Measurements from ENCODE around the gene CDH13.

Gene CDH13

GRCh38 chr16:82629441-82630027, 2.8 kb downstream of the CDH13 start:
- no peak for DNase-seq

DNA sequence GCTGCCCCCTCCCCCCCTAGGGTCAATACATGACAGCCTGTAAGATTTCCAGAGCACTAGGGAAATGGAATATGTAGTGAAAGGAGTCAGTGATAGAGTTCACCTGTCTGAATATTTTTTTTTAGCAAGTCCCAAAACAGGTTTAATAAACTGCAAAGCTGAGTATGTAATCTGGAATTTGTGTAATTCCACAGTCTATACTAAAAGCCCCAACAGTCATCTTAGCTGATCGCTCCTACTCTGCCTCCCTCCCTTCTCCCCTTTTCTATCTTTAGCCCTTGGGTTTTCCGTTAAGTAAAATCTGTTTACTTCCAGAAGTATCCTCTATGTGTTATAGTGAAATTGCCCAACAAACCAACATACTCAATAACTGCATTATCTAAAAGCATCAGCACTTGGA, 3.5 kb downstream of the CDH13 start:
- no peak for DNase-seq

- no peak for DNase-seq
These were observed 3.9 kb downstream of the CDH13 start for GRCh38 chr16:82630688-82631087.

DNA sequence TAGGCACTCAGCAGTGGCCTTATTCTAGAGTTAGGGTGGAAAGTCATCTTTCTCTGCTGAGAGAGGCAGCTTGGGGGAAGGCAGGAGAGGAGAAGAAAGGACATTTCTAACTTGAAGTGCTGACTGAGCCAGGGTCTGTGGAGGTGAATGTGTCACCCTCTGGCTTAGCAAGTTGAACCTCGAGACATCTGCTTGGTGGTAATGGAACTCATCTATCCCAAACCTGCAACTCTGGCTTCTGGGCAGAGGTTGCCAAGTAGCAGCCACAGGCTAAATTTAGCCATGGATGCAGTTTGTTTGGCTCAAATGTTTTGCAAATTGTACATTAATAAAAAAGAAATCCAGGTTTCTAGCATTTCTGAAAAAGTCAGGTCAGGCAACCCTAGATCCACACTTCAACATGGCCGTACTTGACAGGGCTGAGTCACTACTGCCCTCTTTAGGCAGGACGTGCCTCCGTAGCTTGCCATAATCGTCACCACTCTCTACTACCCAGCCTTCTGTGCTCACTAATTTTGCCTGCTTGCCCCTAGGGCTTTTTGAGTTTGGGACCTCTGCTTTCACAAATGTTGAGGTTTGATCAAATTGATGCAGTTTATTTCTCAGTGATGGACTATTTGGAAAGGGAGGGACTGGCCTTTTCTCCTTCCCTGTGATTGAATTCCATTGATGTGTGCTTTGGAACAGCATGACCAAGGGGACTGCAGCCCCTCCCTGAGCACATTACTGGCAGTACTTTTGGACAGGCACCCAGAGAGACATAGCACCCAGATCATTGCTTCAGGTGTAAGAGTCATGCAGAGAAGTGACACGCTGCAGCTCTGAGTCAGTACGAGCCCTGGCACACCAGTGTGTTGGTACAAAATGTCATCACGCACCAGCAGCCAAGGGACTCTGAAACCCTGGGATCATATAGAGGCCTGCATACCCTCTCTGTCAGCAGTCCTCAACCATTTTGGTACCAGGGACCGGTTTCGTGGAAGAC, 5.2 kb downstream of the CDH13 start:
- no peak for DNase-seq

GRCh38 chr16:82633964-82634600, 7.3 kb downstream of the CDH13 start:
- no peak for DNase-seq

DNA sequence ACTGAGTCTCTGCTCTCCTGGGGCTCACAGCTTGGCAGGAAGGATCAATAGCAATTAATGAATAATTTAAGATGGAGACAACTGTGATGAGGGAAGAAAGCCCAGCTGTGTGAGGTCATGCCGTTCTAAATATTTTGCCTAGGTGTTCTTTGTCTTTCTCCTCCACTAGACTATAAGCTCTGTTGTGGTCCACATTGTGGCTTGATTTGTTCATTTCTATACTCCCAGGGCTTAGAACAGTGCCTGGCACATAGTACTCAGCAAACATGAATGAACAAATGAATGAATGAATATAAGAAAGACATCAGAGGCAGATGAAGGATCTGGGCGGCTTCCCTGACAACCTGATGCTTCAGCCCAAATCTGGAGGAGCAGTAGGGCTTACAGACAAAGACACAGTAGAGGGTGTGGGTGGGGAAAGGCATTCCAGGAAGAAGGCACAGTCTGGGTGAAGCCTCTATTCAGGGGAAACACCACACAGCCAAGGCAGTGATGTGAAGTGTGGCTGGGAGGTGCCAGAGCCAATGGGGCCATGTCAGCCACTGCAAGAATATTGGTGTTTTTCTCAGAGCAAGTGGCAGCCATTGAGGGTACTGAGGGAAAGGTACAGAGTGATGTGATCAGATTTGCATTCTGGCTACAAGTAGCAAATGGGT, 8.3 kb downstream of the CDH13 start:
- DNase-seq: no peak

DNA sequence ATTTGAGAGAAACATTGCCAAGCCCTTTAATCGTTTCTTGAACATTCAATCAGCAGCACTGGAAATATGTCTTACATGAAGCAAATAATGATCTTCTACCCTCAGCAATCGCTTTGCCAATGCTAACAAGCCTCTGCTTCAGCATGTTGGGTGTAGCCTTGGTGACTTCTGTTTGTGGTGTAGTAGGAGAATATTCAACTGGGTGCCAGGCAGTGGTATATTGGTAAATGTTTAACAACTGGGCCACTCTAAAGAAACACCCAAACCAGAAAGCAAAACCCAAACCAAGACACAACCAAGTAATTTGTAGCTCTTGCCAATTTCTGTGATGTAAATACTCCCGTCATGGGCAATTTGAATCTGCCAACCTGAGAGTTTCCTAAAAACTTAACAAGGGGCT, 9.7 kb downstream of the CDH13 start:
- no peak for DNase-seq

GRCh38 chr16:82636958-82637357, 10.2 kb downstream of the CDH13 start:
- DNase-seq: no peak

- no peak for DNase-seq
These were observed 11.5 kb downstream of the CDH13 start for GRCh38 chr16:82638095-82638798.

GRCh38 chr16:82639263-82639662, 12.5 kb downstream of the CDH13 start:
- DNase-seq: no peak

- peak; percentile 76 for DNase-seq
These were observed 13.0 kb downstream of the CDH13 start for GRCh38 chr16:82639666-82640336.

DNA sequence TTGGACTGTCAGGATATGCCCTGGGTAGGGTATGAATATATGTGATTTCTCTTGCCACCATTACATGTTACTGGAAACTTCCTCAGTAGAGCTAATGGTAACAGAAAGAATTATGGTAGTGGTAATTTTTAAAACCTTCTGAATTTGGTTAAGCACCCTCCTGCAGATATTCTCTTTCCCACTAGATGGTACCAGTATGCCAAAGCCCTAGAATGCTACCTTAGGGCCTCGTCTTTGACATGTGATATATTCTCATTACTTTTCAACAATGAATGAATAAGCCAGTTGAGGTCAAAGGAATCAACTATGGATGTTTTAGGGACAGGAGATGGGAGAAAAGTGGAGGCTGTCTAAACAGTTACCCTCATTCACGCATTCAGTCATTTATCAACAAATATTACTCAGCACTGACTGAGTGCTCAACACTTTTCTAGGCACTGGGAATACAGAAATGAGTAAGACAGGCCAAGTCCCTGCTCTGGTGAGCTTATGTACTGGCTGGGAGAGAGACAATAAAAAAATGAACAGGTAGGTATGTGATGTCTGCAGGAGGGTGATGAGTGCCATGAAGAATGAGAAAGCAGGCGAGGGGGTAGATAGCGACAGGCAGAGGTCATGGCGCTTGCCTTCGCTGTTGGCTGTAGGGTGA, 14.7 kb downstream of the CDH13 start:
- no peak for DNase-seq

DNA sequence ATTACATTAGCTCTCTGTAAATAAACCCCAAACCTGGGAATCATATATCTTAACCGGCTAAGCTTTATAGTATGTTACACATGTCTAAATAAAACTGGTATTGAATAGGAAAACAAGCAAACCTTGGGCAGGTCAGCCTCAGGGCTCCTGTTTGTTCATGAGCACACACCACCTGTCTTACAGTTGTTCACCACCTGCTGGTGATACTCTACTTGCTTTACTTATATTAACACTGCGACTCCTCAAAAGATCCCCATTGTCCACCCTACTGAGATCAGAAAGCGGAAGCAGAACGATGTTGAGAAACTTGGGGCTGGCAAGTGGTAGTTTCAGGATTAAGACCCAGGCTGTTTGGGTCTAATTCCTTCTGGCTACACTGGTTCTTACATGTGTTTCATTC, 16.4 kb downstream of the CDH13 start:
- peak; percentile 29 for DNase-seq

GRCh38 chr16:82643936-82644630, 17.3 kb downstream of the CDH13 start:
- no peak for DNase-seq

GRCh38 chr16:82646504-82646903, 19.7 kb downstream of the CDH13 start:
- DNase-seq: no peak

DNA sequence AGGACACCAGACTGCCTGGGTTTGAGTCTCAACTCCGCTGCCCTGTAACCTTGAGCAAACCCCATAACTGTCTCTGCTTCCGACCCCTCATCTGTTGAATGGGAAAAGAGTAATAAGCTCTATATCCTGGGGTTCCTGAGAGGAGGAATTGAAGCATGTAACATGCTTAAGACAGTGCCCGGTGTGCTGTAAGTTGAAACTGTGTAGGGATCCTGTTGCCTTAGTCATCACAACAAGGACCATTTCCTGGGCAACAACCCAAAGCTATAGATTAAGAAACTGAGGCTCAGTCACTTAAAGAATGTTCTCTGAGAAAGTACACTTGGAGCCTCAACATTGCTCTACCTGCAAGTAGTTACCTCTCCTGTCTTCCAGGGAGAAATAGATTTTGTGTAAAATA, 23.0 kb downstream of the CDH13 start:
- no peak for DNase-seq

- no peak for DNase-seq
These were observed 24.0 kb downstream of the CDH13 start for GRCh38 chr16:82650804-82651203.

GRCh38 chr16:82651921-82652601, 25.3 kb downstream of the CDH13 start:
- DNase-seq: peak; percentile 23

- no peak for DNase-seq
These were observed 26.1 kb downstream of the CDH13 start for GRCh38 chr16:82652826-82653225.
